GM12892 (cell line): ENCODE results near the gene NUDT6.

ENCODE experiments used
- DNase-seq: peaks from one replicate; pipeline ENCODE4 v3.0.0; 2011; ENCODE audit not compliant: insufficient read length
- FAIRE-seq: peaks from 2 replicates; lab custom pipeline; 2011; peaks lifted over from hg19 to GRCh38; lab: Jason Lieb, UNC
- POLR2A ChIP-seq: IDR thresholded peaks from 2 replicates; pipeline ENCODE4 v1.6.1; 2011; ENCODE audit warnings: low read depth, low read length, control low read depth
- POLR2AphosphoS5 ChIP-seq: IDR thresholded peaks from 2 replicates; pipeline ENCODE4 v1.6.1; 2011; ENCODE audit warnings: low read depth, low read length, control low read depth
- TAF1 ChIP-seq: IDR thresholded peaks from 2 replicates; pipeline ENCODE4 v1.6.1; 2011; ENCODE audit warnings: low read depth, mild to moderate bottlenecking, control low read depth, low read length, borderline replicate concordance

NUDT6 gene

GRCh38 chr4:122912810-122913575 is 9.4 kb downstream of the NUDT6 start:
- DNase-seq = no peak
- TF ChIP-seq POLR2A = no peak
- no peak for TF ChIP-seq TAF1
- no peak for TF ChIP-seq POLR2AphosphoS5
- FAIRE-seq = no peak

GRCh38 chr4:122911588-122911987 is 10.8 kb downstream of the NUDT6 start:
- FAIRE-seq (no peak), DNase-seq (no peak)
- TF ChIP-seq POLR2A (no peak), POLR2AphosphoS5 (no peak), TAF1 (no peak)

DNA sequence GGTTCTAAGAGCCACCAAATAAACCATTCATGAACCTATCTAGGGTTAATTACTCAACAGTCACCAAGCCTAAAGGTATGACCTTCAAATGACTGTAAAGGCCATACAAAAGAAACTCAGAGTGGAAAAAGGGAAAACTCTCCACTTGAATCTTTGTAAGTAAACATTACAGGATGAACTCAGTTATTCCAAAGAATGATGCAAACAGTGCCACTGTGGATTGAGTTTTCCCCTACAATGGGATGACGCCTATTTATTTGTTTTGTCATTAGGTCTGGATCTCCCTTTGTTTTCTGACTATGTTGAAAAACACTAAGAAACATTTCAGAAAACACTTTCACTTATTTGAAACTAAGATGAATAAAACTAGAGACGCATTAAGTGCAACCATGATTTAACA is 12.7 kb downstream of the NUDT6 start:
- DNase-seq = no peak
- TF ChIP-seq TAF1 (no peak), POLR2AphosphoS5 (no peak), POLR2A (no peak)
- no peak for FAIRE-seq

GRCh38 chr4:122908223-122908622 is 14.2 kb downstream of the NUDT6 start:
- FAIRE-seq (no peak), DNase-seq (no peak)
- TF ChIP-seq POLR2A (no peak), TAF1 (no peak), POLR2AphosphoS5 (no peak)

GRCh38 chr4:122906859-122907305 is 15.5 kb downstream of the NUDT6 start:
- no peak for FAIRE-seq
- no peak for TF ChIP-seq POLR2A
- TF ChIP-seq POLR2AphosphoS5 = no peak
- TF ChIP-seq TAF1 = no peak
- no peak for DNase-seq

GRCh38 chr4:122903766-122904288 is 18.6 kb downstream of the NUDT6 start:
- no peak for TF ChIP-seq TAF1
- TF ChIP-seq POLR2A = no peak
- TF ChIP-seq POLR2AphosphoS5 = no peak
- no peak for FAIRE-seq
- DNase-seq = no peak

GRCh38 chr4:122901247-122902010 is 21.0 kb downstream of the NUDT6 start:
- FAIRE-seq (no peak), DNase-seq (no peak)
- TF ChIP-seq POLR2A (no peak), TAF1 (no peak), POLR2AphosphoS5 (no peak)

DNA sequence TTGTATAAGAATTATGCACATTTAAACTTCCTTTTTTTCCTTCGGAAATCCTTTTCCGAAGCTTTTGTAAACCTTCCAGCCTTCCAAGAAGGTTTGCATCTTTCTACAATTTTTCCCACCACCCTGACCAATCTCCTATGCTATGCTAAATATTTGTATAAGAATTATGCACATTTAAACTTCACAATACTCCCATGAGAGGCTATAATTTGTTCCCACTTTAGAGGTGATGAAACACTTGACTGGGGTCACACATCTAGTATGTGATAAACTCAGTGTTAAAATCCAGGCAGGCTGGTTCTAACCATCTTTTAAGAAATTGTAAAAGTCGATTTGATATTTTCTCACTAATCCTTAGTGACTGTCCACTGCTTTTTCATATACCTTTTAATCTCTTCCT is 22.1 kb downstream of the NUDT6 start:
- DNase-seq = no peak
- FAIRE-seq = no peak
- TF ChIP-seq POLR2A (no peak), TAF1 (no peak), POLR2AphosphoS5 (no peak)

- FAIRE-seq (no peak), DNase-seq (no peak)
- TF ChIP-seq POLR2AphosphoS5 (no peak), TAF1 (no peak), POLR2A (no peak)
Measured at GRCh38 chr4:122899682-122900081, 22.7 kb downstream of the NUDT6 start.

DNA sequence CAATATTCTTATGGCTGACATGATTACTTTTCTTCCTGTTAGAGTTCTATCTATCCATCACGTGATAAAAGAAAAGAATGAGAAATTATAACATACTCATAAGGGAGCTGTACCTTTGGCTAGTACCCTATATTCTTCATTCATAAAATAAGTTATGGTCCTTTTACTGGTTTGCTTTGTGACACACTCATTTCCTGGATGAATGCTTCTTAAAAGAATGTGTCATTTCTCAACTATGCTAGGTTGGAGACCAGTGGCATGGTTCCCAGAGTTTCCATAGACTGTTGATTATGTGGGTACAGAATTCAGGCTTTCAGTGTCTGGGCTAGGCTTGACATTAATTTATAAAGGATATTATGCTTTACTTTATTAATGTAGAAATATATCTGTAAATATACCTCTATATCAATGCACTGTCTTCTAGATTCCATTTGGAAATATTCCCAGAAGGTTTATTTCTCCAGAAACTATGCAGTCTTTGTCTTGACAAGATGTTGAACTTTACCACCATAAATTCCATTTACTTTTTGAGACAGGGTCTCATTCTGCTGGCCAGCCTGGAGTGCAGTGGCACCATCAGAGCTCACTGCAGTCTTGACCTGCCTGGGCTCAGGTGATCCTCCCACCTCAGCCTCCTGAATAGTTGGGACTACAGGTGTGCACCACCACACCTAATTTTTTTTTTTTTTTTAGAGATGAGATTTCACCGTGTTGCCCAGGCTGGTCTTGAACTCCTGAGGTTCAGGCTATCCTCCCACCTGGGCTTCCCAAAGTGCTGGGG is 23.8 kb downstream of the NUDT6 start:
- TF ChIP-seq TAF1 (no peak), POLR2A (no peak), POLR2AphosphoS5 (no peak)
- FAIRE-seq (no peak), DNase-seq (no peak)

DNA sequence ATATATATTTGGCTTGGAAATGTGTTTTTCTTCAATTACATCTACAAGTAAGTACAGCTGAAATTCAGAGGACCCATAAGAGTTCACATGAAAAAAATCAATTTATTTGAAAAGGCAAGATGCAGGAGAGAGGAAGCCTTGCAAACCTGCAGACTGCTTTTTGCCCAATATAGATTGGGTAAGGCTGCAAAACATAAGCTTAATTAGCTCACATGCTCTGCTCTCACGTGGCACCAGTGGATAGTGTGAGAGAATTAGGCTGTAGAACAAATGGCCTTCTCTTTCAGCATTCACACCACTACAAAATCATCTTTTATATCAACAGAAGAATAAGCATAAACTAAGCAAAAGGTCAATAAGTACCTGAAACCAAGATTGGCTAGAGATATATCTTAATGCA is 26.1 kb downstream of the NUDT6 start:
- no peak for DNase-seq
- TF ChIP-seq POLR2AphosphoS5 = no peak
- no peak for TF ChIP-seq POLR2A
- no peak for TF ChIP-seq TAF1
- no peak for FAIRE-seq
